Kidney (tissue), 14 donors: ENCODE measurements around the gene POLR1F. TPM values are rescaled to one million over a fixed set of nuclear protein-coding genes. Genes with fewer than 3 reads are reported as not detected.
A peak's percentile ranks its signal among the peaks of the same experiment; 100 is the strongest.

Experiments
- DNase-seq, 5 donors: peaks; one replicate each; pipeline ENCODE4 v3.0.0-alpha.2; 2013 to 2020
- FAIRE-seq: peaks from 2 replicates; lab custom pipeline; 2012; peaks lifted over from hg19 to GRCh38; lab: Jason Lieb, UNC
- H3K27ac ChIP-seq, 2 donors: one replicate each; pipeline ENCODE4 v1.7.0; 2013; ENCODE audit warnings: low read depth in 2 of 2, low read length in 2 of 2, inconsistent platforms in 1 of 2
- H3K27me3 ChIP-seq: one replicate; pipeline ENCODE4 v1.7.1; 2013; ENCODE audit warnings: low read length, inconsistent platforms; ENCODE audit not compliant: control insufficient read depth, insufficient read depth
- H3K36me3 ChIP-seq, 3 donors: one replicate each; pipeline versions ENCODE4 v1.7.0 to v1.7.1; 2013; ENCODE audit warnings: low read length in 3 of 3, control low read depth in 1 of 3, inconsistent platforms in 1 of 3; ENCODE audit not compliant: insufficient read depth in 3 of 3, control insufficient read depth in 2 of 3
- H3K4me1 ChIP-seq, 3 donors: one replicate each; pipeline versions ENCODE4 v1.7.0 to v1.7.1; 2013; ENCODE audit warnings: low read length in 3 of 3, inconsistent platforms in 1 of 3, low read depth in 1 of 3; ENCODE audit not compliant: control insufficient read depth in 2 of 3, insufficient read depth in 2 of 3
- H3K4me3 ChIP-seq, 3 donors: one replicate each; pipeline versions ENCODE4 v1.7.0 to v1.8.1; 2013; ENCODE audit warnings: low read length in 3 of 3, control low read depth in 1 of 3, inconsistent platforms in 1 of 3
- H3K9ac ChIP-seq, 3 donors: one replicate each; pipeline versions ENCODE4 v1.7.0 to v1.7.1; 2013; ENCODE audit warnings: low read length in 3 of 3, control low read depth in 1 of 3, inconsistent platforms in 1 of 3
- H3K9me3 ChIP-seq, 3 donors: one replicate each; pipeline versions ENCODE4 v1.7.0 to v1.7.1; 2013; ENCODE audit warnings: low read length in 3 of 3, control low read depth in 1 of 3, inconsistent platforms in 1 of 3; ENCODE audit not compliant: control insufficient read depth in 2 of 3, insufficient read depth in 1 of 3
- CTCF ChIP-seq: IDR thresholded peaks from 3 replicates; pipeline ENCODE4 v1.5.1; 2012; ENCODE audit warnings: mild to moderate bottlenecking, moderate library complexity, borderline replicate concordance; ENCODE audit not compliant: insufficient read depth; ENCODE audit errors: extremely low read depth
- intact Hi-C: fragments of 100-400 bp; cut with DNase I; formaldehyde crosslinking; loops from one replicate; pipeline ENCODE4 v1.11.1; 2022
- polyA plus RNA-seq: library from polyadenylated mRNA; stranded (reverse); fragments of 350-450 nt; fragmentation: Illumina TruSeq; extraction: RNeasy Lipid Tissue Mini Kit (QIAGEN cat#74804); gene quantifications from one replicate; pipeline ENCODE4 v1.2.3, GENCODE V29; 2014; ENCODE audit warnings: low read depth, low replicate concordance; ENCODE audit not compliant: insufficient read depth
- total RNA-seq: library from RNA; stranded (reverse); fragmentation: NEBNext Ultra II Directional; extraction: Animal tissue kit (Norgen Biotek cat#: 25700); gene quantifications from one replicate; pipeline ENCODE4 v1.2.1, GENCODE V29; 2021
- donor health status: control.
- donor health status: control.
- donor health status: control.
- donor health status: control.
- donor health status: control.
- donor health status: DM: yes; HTN: yes; CAD: no.
- donor health status: Normal renal cell carcinoma (clear cell type).

The POLR1F gene
- total and polyA plus RNA-seq, 2 donors from 2014 or later: 5.3 to 13.3 TPM

DNA sequence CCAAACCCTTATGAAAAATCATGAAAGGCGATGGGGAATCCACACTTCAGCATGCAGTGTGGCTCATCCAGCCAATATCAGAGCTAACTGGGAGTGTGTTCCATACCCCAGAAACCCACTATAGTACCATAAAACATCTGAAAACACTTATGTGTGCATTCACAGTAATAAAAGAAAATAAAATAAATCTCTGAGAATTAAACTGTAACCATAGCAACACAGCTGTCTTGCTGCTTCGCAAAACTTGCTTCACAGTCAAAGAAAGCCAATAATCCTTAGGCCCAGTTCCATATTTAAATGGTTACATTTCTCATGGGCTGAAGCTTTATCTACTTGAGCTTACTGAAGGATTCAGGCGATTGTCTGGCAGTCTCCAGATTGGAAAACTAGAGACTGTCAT lies 19.9 kb upstream of the POLR1F start:
- no peak for FAIRE-seq

DNA sequence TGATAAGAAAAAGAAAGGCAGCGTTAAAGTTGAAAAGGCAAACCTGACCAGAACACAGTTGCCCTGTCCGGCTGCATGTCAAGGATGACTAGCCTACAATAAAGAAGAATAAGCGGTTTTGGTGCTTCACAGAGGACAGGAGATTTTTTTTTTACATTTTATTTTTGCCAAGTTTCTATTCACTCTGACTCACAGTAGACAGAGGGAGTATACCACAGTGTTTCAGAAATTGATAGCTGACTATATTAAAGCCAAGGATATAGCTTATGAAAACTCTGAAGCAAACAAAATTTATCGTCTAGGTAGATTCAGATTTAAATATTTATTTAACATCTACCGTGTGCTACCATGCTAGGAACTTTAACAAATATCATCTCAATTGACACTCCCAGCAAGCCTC lies 16.9 kb upstream of the POLR1F start:
- intact Hi-C loops: no loop called here
- Histone ChIP-seq H3K27ac (no peak overlapping the region), H3K4me1 (no peaks in the 10 kb centered on the region), H3K27me3 (no peaks in the 10 kb centered on the region), H3K9ac (no peak overlapping the region), H3K9me3 (no peaks in the 10 kb centered on the region), H3K36me3 (no peaks in the 10 kb centered on the region), H3K4me3 (no peak overlapping the region)
- TF ChIP-seq CTCF: no peak
- DNase-seq (no peak), FAIRE-seq (no peak)

More for the DNA sequence above, 19.9 kb upstream of the POLR1F start:
- no peak for DNase-seq
- Histone ChIP-seq H3K27ac (no peak overlapping the region), H3K4me1 (no peaks in the 10 kb centered on the region), H3K36me3 (no peaks in the 10 kb centered on the region), H3K27me3 (no peaks in the 10 kb centered on the region), H3K9ac (no peak overlapping the region), H3K4me3 (no peak overlapping the region), H3K9me3 (no peaks in the 10 kb centered on the region)
- no peak for TF ChIP-seq CTCF
- intact Hi-C loops: no loop called here

DNA sequence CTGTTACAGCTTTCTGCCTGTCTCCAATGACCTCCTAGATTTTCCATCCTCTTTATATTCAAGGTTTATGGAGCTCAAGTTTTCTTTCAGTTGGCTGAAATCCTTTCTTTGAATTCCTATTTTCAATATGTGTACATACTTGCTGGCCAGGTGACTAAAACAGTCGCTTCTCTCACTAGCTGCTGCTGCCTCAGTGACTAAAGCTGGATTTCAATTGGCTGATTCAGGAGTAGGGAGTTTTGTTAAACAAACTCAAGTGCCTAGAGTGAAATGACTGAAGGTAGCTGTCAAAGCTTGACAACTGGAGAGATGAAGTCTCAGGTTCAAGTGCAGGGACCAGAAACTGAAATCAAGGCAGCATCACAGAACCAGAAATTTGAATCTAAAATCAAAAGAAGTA lies 6.7 kb upstream of the POLR1F start:
- H3K27ac ChIP-seq: no peak overlapping the region
- no peaks in the 10 kb centered on the region for H3K27me3 ChIP-seq
- TF ChIP-seq CTCF: no peak
- no peak overlapping the region for H3K9ac ChIP-seq
- H3K4me3 ChIP-seq: no peak overlapping the region
- no peaks in the 10 kb centered on the region for H3K36me3 ChIP-seq
- intact Hi-C loops: loop anchor here (10.0 kb wide), 1 partner anchor 879 kb away; no protein-coding TSS in a partner anchor
- H3K4me1 ChIP-seq: no peaks in the 10 kb centered on the region
- no peaks in the 10 kb centered on the region for H3K9me3 ChIP-seq
- FAIRE-seq: no peak
- no peak for DNase-seq

DNA sequence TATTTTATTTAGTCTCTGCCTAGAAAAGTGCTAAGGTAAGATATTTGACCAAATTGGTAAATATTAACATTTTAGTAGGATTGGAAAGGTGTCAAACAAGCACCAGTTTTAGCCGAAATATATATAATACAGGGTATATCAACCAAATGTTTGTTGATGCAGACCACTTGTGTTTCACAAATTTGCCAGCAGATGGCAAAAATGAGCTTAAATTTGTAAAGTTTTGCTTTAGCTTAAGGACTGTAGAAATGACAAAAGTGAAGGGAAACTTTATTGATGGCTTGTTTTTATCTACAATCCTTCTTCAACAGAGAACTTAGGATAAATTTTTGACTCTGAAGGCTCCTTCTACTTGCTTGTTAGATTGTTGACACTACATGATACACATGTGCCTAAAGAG lies 4.8 kb upstream of the POLR1F start:
- TF ChIP-seq CTCF: peak; percentile 63
- Histone ChIP-seq H3K4me1 (peaks cover 0 to 4% (median 0%) of the 10 kb centered on the region in 3 donors), H3K9ac (no peak overlapping the region), H3K36me3 (no peaks in the 10 kb centered on the region), H3K9me3 (no peaks in the 10 kb centered on the region), H3K27ac (no peak overlapping the region), H3K27me3 (no peaks in the 10 kb centered on the region), H3K4me3 (no peak overlapping the region)
- DNase-seq (peak in 3 of 5 donors; percentile 17 to 65 (median 54)), FAIRE-seq (peak; percentile 91)
- intact Hi-C loops: loop anchor here (10.0 kb wide), 1 partner anchor 881 kb away; no protein-coding TSS in a partner anchor
